ENCODE results near the gene KMT2C.
"Not testable (repeated sequence)": the region's sequence is repeated elsewhere in the genome, so short reads cannot be mapped to it uniquely, and the experiment has no call there.

- TF ChIP-seq POLR2AphosphoS5 (IDR thresholded peaks at IDR 0.05; ENCODE audit: low read length); RELB (IDR thresholded peaks at IDR 0.05; ENCODE audit: low read depth); SMC3 (IDR thresholded peaks at IDR 0.05; ENCODE audit: borderline replicate concordance, low read length); TCF12 (IDR thresholded peaks at IDR 0.05; ENCODE audit: low read depth, low read length): not testable (repeated sequence)
Measured at GRCh38 chr7:152286219-152286618, 149.6 kb downstream of the KMT2C start.

Measured in GM12878 (cell line).